Measurements from ENCODE around the gene GPR33. TPM values are rescaled to one million over a fixed set of nuclear protein-coding genes. Genes with fewer than 3 reads are reported as not detected.

The GPR33 gene
- total and polyA plus RNA-seq, 2 experiments from 2014 or later, result not detected

DNA sequence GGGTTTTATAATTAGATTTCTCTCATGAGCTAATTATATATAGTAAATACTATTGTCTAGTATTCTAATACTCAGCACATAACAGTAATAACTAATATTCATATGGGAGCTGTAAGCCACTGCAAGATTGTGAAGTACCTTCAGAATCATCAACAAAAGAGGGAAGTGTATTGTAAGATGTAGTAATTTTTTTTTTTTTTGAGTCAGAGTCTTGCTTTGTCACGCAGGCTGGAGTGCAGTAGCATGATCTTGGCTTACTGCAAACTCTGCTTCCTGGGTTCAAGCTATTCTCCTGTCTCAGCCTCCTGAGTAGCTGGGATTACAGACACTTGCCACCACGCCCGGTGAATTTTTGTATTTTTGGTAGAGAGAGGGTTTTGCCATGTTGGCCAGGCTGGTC, 3.1 kb downstream of the GPR33 start:
- no peaks in the 10 kb centered on the region for H3K9me2 ChIP-seq (replicated peaks; ENCODE audit: insufficient read depth)
- H3K4me3 ChIP-seq, result no peak overlapping the region
- H3K4me1 ChIP-seq (ENCODE audit: insufficient read depth), result no peaks in the 10 kb centered on the region
- no peaks in the 10 kb centered on the region for H3K27me3 ChIP-seq
- no peak for DNase-seq (ENCODE audit: low spot score)
- H3K4me2 ChIP-seq, result no peak overlapping the region
- no peaks in the 10 kb centered on the region for H4K20me1 ChIP-seq (ENCODE audit: insufficient read depth, poor library complexity, severe bottlenecking)
- no peak overlapping the region for H2AFZ ChIP-seq
- 91% methylated on average over 3 of the region's 3 CpGs for WGBS (ENCODE audit: low lambda C conversion rate, missing lambda C conversion rate)
- H3K27ac ChIP-seq, result no peak overlapping the region
- no peak for TF ChIP-seq EZH2 (IDR thresholded peaks at IDR 0.05; ENCODE audit: borderline replicate concordance)
- no peak for TF ChIP-seq EZH2phosphoT487 (IDR thresholded peaks at IDR 0.05; ENCODE audit: low read depth, severe bottlenecking, unreplicated experiment)
- TF ChIP-seq, protein P1, sequence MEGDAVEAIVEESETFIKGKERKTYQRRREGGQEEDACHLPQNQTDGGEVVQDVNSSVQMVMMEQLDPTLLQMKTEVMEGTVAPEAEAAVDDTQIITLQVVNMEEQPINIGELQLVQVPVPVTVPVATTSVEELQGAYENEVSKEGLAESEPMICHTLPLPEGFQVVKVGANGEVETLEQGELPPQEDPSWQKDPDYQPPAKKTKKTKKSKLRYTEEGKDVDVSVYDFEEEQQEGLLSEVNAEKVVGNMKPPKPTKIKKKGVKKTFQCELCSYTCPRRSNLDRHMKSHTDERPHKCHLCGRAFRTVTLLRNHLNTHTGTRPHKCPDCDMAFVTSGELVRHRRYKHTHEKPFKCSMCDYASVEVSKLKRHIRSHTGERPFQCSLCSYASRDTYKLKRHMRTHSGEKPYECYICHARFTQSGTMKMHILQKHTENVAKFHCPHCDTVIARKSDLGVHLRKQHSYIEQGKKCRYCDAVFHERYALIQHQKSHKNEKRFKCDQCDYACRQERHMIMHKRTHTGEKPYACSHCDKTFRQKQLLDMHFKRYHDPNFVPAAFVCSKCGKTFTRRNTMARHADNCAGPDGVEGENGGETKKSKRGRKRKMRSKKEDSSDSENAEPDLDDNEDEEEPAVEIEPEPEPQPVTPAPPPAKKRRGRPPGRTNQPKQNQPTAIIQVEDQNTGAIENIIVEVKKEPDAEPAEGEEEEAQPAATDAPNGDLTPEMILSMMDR (IDR thresholded peaks at IDR 0.05; ENCODE audit: poor library complexity), result no peak
- no peaks in the 10 kb centered on the region for H3K36me3 ChIP-seq (replicated peaks; ENCODE audit: insufficient read depth, low read depth)
- no peaks in the 10 kb centered on the region for H3K9me3 ChIP-seq (ENCODE audit: low read depth)
- no peaks in the 10 kb centered on the region for H3K79me2 ChIP-seq

DNA sequence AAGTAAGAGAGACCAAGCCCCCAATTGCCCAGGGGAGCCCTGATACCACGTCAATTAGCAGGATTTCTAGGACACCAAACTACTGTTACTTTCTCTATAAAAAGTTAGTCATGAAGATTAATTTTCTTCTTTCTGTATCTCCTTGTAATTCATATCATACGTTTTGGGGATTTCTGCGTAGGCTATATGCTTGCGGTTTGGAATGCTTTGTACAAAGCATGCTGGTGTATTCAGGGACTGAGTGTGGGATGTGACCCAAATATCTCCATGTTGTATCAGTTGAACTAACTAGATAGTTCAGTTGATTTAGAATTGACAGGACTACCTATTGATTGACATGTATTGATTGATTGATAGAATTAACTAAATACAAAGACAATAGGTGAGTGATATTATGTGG, 7.7 kb downstream of the GPR33 start:
- Histone ChIP-seq H2AFZ (no peak overlapping the region), H3K4me2 (no peak overlapping the region), H3K79me2 (no peaks in the 10 kb centered on the region), H3K9me2 (replicated peaks; ENCODE audit: insufficient read depth) (no peaks in the 10 kb centered on the region), H3K4me1 (ENCODE audit: insufficient read depth) (no peaks in the 10 kb centered on the region), H4K20me1 (ENCODE audit: insufficient read depth, poor library complexity, severe bottlenecking) (no peaks in the 10 kb centered on the region), H3K36me3 (replicated peaks; ENCODE audit: insufficient read depth, low read depth) (no peaks in the 10 kb centered on the region), H3K27ac (no peak overlapping the region), H3K9me3 (ENCODE audit: low read depth) (no peaks in the 10 kb centered on the region), H3K27me3 (no peaks in the 10 kb centered on the region), H3K4me3 (no peak overlapping the region)
- TF ChIP-seq EZH2 (IDR thresholded peaks at IDR 0.05; ENCODE audit: borderline replicate concordance) (no peak), EZH2phosphoT487 (IDR thresholded peaks at IDR 0.05; ENCODE audit: low read depth, severe bottlenecking, unreplicated experiment) (no peak)
- TF ChIP-seq, protein P1 (IDR thresholded peaks at IDR 0.05; ENCODE audit: poor library complexity), result no peak
- DNase-seq (ENCODE audit: low spot score), result no peak
- WGBS (ENCODE audit: low lambda C conversion rate, missing lambda C conversion rate), result 91% methylated on average over 4 of the region's 4 CpGs

DNA sequence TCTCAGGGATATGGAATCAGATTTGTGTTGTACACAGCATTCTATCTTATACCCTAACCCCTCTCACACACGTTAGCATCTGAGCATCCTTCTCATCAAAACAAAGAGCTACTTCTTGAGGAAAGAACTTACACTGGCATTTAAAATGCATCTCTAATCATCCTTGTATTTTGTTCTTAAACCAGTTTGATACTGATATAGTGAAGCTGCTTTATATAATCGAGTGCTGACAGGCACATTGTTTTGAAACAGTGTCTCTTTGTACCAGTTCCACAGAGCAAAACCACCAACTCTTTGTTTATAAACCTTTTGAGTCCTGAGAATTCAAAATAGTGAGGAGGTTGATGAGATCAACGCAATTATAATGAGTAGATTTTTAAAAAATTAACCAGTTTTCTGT, 8.8 kb downstream of the GPR33 start:
- H3K79me2 ChIP-seq, result no peaks in the 10 kb centered on the region
- DNase-seq (ENCODE audit: low spot score), result no peak
- H2AFZ ChIP-seq, result no peak overlapping the region
- H3K27ac ChIP-seq, result no peak overlapping the region
- H3K4me3 ChIP-seq, result no peak overlapping the region
- 74% methylated on average over 3 of the region's 3 CpGs for WGBS (ENCODE audit: low lambda C conversion rate, missing lambda C conversion rate)
- H3K4me2 ChIP-seq, result no peak overlapping the region
- H3K36me3 ChIP-seq (replicated peaks; ENCODE audit: insufficient read depth, low read depth), result no peaks in the 10 kb centered on the region
- H3K9me2 ChIP-seq (replicated peaks; ENCODE audit: insufficient read depth), result no peaks in the 10 kb centered on the region
- no peaks in the 10 kb centered on the region for H3K4me1 ChIP-seq (ENCODE audit: insufficient read depth)
- no peak for TF ChIP-seq EZH2 (IDR thresholded peaks at IDR 0.05; ENCODE audit: borderline replicate concordance)
- TF ChIP-seq, protein P1 (IDR thresholded peaks at IDR 0.05; ENCODE audit: poor library complexity), result no peak
- no peak for TF ChIP-seq EZH2phosphoT487 (IDR thresholded peaks at IDR 0.05; ENCODE audit: low read depth, severe bottlenecking, unreplicated experiment)
- H3K27me3 ChIP-seq, result no peaks in the 10 kb centered on the region
- no peaks in the 10 kb centered on the region for H4K20me1 ChIP-seq (ENCODE audit: insufficient read depth, poor library complexity, severe bottlenecking)
- H3K9me3 ChIP-seq (ENCODE audit: low read depth), result no peaks in the 10 kb centered on the region

DNA sequence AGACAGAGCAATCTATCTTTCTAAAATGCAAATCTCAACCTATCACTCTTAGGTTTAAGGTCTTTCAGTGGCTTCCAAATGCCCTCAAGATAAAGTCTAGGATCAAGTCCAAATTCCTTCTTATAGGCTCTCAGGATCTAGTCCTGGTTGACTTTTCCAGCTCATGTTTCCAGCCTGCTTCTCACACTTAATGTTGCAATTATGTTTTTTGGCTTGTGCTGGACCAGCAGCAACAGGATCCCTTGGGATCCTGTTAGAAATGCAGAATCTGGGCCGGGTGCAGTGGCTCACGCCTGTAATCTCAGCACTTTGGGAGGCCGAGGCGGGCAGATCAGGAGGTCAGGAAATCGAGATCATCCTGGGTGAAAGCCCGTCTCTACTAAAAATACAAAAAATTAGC, 10.6 kb downstream of the GPR33 start:
- Histone ChIP-seq H2AFZ (no peak overlapping the region), H3K27ac (no peak overlapping the region), H4K20me1 (ENCODE audit: insufficient read depth, poor library complexity, severe bottlenecking) (no peaks in the 10 kb centered on the region), H3K36me3 (replicated peaks; ENCODE audit: insufficient read depth, low read depth) (no peaks in the 10 kb centered on the region), H3K4me2 (no peak overlapping the region), H3K79me2 (no peaks in the 10 kb centered on the region), H3K27me3 (no peaks in the 10 kb centered on the region), H3K4me1 (ENCODE audit: insufficient read depth) (no peaks in the 10 kb centered on the region), H3K4me3 (no peak overlapping the region), H3K9me3 (ENCODE audit: low read depth) (no peaks in the 10 kb centered on the region), H3K9me2 (replicated peaks; ENCODE audit: insufficient read depth) (no peaks in the 10 kb centered on the region)
- no peak for DNase-seq (ENCODE audit: low spot score)
- 95% methylated on average over 6 of the region's 6 CpGs for WGBS (ENCODE audit: low lambda C conversion rate, missing lambda C conversion rate)
- TF ChIP-seq EZH2phosphoT487 (IDR thresholded peaks at IDR 0.05; ENCODE audit: low read depth, severe bottlenecking, unreplicated experiment), result no peak
- TF ChIP-seq, protein P1 (IDR thresholded peaks at IDR 0.05; ENCODE audit: poor library complexity), result no peak
- TF ChIP-seq EZH2 (IDR thresholded peaks at IDR 0.05; ENCODE audit: borderline replicate concordance), result no peak
